ENCODE data around the gene ZFYVE9.

- no peak for TF ChIP-seq CTCF (IDR thresholded peaks at IDR 0.05)
- TF ChIP-seq SMAD3 (CRISPR knock-in tag; IDR thresholded peaks at IDR 0.05; ENCODE audit: borderline replicate concordance): no peak
- no peak for TF ChIP-seq ESRRA (CRISPR knock-in tag; IDR thresholded peaks at IDR 0.05; ENCODE audit: borderline replicate concordance)
- TF ChIP-seq, protein P1, sequence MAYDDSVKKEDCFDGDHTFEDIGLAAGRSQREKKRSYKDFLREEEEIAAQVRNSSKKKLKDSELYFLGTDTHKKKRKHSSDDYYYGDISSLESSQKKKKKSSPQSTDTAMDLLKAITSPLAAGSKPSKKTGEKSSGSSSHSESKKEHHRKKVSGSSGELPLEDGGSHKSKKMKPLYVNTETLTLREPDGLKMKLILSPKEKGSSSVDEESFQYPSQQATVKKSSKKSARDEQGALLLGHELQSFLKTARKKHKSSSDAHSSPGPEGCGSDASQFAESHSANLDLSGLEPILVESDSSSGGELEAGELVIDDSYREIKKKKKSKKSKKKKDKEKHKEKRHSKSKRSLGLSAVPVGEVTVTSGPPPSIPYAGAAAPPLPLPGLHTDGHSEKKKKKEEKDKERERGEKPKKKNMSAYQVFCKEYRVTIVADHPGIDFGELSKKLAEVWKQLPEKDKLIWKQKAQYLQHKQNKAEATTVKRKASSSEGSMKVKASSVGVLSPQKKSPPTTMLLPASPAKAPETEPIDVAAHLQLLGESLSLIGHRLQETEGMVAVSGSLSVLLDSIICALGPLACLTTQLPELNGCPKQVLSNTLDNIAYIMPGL (CRISPR knock-in tag; IDR thresholded peaks at IDR 0.05): no peak
- no peak for TF ChIP-seq ZNF396 (CRISPR knock-in tag; IDR thresholded peaks at IDR 0.05; ENCODE audit: borderline replicate concordance)
- TF ChIP-seq FOXK1 (CRISPR knock-in tag; IDR thresholded peaks at IDR 0.05): no peak
- TF ChIP-seq SP1 (CRISPR knock-in tag; conservative IDR thresholded peaks at IDR 0.05): no peak
- no peak for TF ChIP-seq E2F5 (CRISPR knock-in tag; IDR thresholded peaks at IDR 0.05)
- TF ChIP-seq KAT7 (CRISPR knock-in tag; IDR thresholded peaks at IDR 0.05; ENCODE audit: borderline replicate concordance): no peak
- no peak for TF ChIP-seq FOXP1 (CRISPR knock-in tag; IDR thresholded peaks at IDR 0.05; ENCODE audit: borderline replicate concordance)
Measured at GRCh38 chr1:52192024-52192423, 50.1 kb downstream of the ZFYVE9 start.

All from WTC11 (cell line).